Activated naive CD4-positive, alpha-beta T cell treated with anti-CD3 and anti-CD28 coated beads, Interleukin-2, amount 50 U/mL, for 24 hours (primary cell): ENCODE data around the gene NRP2.

Source experiments
- H3K27ac Mint-ChIP-seq: one replicate; pipeline ENCODE4 v1.8.0; 2021; ENCODE audit warnings: mild to moderate bottlenecking, mixed read lengths
- H3K27me3 Mint-ChIP-seq: one replicate; pipeline ENCODE4 v1.8.0; 2021; ENCODE audit warnings: mixed read lengths
- H3K36me3 Mint-ChIP-seq: one replicate; pipeline ENCODE4 v1.8.0; 2021; ENCODE audit warnings: mixed read lengths
- H3K4me1 Mint-ChIP-seq: one replicate; pipeline ENCODE4 v1.8.0; 2021; ENCODE audit warnings: mixed read lengths
- H3K4me3 Mint-ChIP-seq: one replicate; pipeline ENCODE4 v1.8.0; 2021; ENCODE audit warnings: mild to moderate bottlenecking, mixed read lengths
- H3K9me3 Mint-ChIP-seq: one replicate; pipeline ENCODE4 v1.8.0; 2021; ENCODE audit warnings: mixed read lengths

Gene NRP2

GRCh38 chr2:205692104-205692503 lies 9.8 kb downstream of the NRP2 start:
- H3K4me1 Mint-ChIP-seq, result peaks cover under 1% of the 10 kb centered on the region
- peaks cover 3% of the 10 kb centered on the region for H3K27me3 Mint-ChIP-seq
- H3K9me3 Mint-ChIP-seq, result no peaks in the 10 kb centered on the region
- no peak overlapping the region for H3K4me3 Mint-ChIP-seq
- H3K27ac Mint-ChIP-seq, result no peak overlapping the region
- no peaks in the 10 kb centered on the region for H3K36me3 Mint-ChIP-seq

- no peaks in the 10 kb centered on the region for H3K27me3 Mint-ChIP-seq
- no peaks in the 10 kb centered on the region for H3K36me3 Mint-ChIP-seq
- no peak overlapping the region for H3K4me3 Mint-ChIP-seq
- no peak overlapping the region for H3K27ac Mint-ChIP-seq
- no peaks in the 10 kb centered on the region for H3K4me1 Mint-ChIP-seq
- no peaks in the 10 kb centered on the region for H3K9me3 Mint-ChIP-seq
Observed at GRCh38 chr2:205694256-205694655, 12.0 kb downstream of the NRP2 start.

- Mint-ChIP-seq H3K4me3 (no peak overlapping the region), H3K27ac (no peak overlapping the region), H3K9me3 (no peaks in the 10 kb centered on the region)
Observed at GRCh38 chr2:205695460-205695991, 13.2 kb downstream of the NRP2 start.

GRCh38 chr2:205696331-205696926 lies 14.1 kb downstream of the NRP2 start:
- no peaks in the 10 kb centered on the region for H3K27me3 Mint-ChIP-seq
- no peaks in the 10 kb centered on the region for H3K4me1 Mint-ChIP-seq
- H3K9me3 Mint-ChIP-seq, result no peaks in the 10 kb centered on the region
- H3K36me3 Mint-ChIP-seq, result no peaks in the 10 kb centered on the region
- H3K4me3 Mint-ChIP-seq, result no peak overlapping the region
- no peak overlapping the region for H3K27ac Mint-ChIP-seq

More at GRCh38 chr2:205695460-205695991, 13.2 kb downstream of the NRP2 start:
- H3K4me1 Mint-ChIP-seq, result no peaks in the 10 kb centered on the region
- H3K27me3 Mint-ChIP-seq, result no peaks in the 10 kb centered on the region
- H3K36me3 Mint-ChIP-seq, result no peaks in the 10 kb centered on the region

- Mint-ChIP-seq H3K9me3 (no peaks in the 10 kb centered on the region), H3K27me3 (no peaks in the 10 kb centered on the region), H3K4me1 (no peaks in the 10 kb centered on the region), H3K27ac (peak overlapping the region; percentile 19), H3K4me3 (no peak overlapping the region), H3K36me3 (no peaks in the 10 kb centered on the region)
Observed at GRCh38 chr2:205696927-205697441, 14.7 kb downstream of the NRP2 start.

GRCh38 chr2:205698286-205699268 lies 16.3 kb downstream of the NRP2 start:
- Mint-ChIP-seq H3K4me1 (no peaks in the 10 kb centered on the region), H3K27me3 (no peaks in the 10 kb centered on the region), H3K9me3 (no peaks in the 10 kb centered on the region), H3K36me3 (no peaks in the 10 kb centered on the region), H3K27ac (no peak overlapping the region), H3K4me3 (no peak overlapping the region)

- Mint-ChIP-seq H3K27ac (no peak overlapping the region), H3K9me3 (no peaks in the 10 kb centered on the region), H3K36me3 (no peaks in the 10 kb centered on the region), H3K4me3 (no peak overlapping the region), H3K4me1 (no peaks in the 10 kb centered on the region), H3K27me3 (no peaks in the 10 kb centered on the region)
Observed at GRCh38 chr2:205699515-205700289, 17.4 kb downstream of the NRP2 start.

- Mint-ChIP-seq H3K9me3 (no peaks in the 10 kb centered on the region), H3K27ac (no peak overlapping the region), H3K27me3 (no peaks in the 10 kb centered on the region), H3K4me1 (no peaks in the 10 kb centered on the region), H3K36me3 (no peaks in the 10 kb centered on the region), H3K4me3 (no peak overlapping the region)
Observed at GRCh38 chr2:205700331-205701132, 18.2 kb downstream of the NRP2 start.

- Mint-ChIP-seq H3K27ac (no peak overlapping the region), H3K4me1 (peaks cover 6% of the 10 kb centered on the region), H3K27me3 (no peaks in the 10 kb centered on the region), H3K9me3 (no peaks in the 10 kb centered on the region), H3K36me3 (no peaks in the 10 kb centered on the region), H3K4me3 (no peak overlapping the region)
Observed at GRCh38 chr2:205701509-205701908, 19.2 kb downstream of the NRP2 start.

GRCh38 chr2:205702576-205702975 lies 20.3 kb downstream of the NRP2 start:
- Mint-ChIP-seq H3K36me3 (no peaks in the 10 kb centered on the region), H3K27ac (no peak overlapping the region), H3K27me3 (no peaks in the 10 kb centered on the region), H3K4me1 (peaks cover 12% of the 10 kb centered on the region), H3K4me3 (no peak overlapping the region), H3K9me3 (no peaks in the 10 kb centered on the region)

- H3K4me1 Mint-ChIP-seq, result peaks cover 12% of the 10 kb centered on the region
Observed at GRCh38 chr2:205703471-205704126, 21.3 kb downstream of the NRP2 start.

GRCh38 chr2:205704127-205704741 lies 21.9 kb downstream of the NRP2 start:
- Mint-ChIP-seq H3K27ac (no peak overlapping the region), H3K27me3 (no peaks in the 10 kb centered on the region)

More at GRCh38 chr2:205703471-205704126, 21.3 kb downstream of the NRP2 start:
- Mint-ChIP-seq H3K27ac (no peak overlapping the region), H3K27me3 (no peaks in the 10 kb centered on the region), H3K4me3 (no peak overlapping the region), H3K36me3 (no peaks in the 10 kb centered on the region), H3K9me3 (no peaks in the 10 kb centered on the region)

GRCh38 chr2:205705511-205706349 lies 23.4 kb downstream of the NRP2 start:
- no peaks in the 10 kb centered on the region for H3K27me3 Mint-ChIP-seq
- peaks cover 12% of the 10 kb centered on the region for H3K4me1 Mint-ChIP-seq
- no peak overlapping the region for H3K4me3 Mint-ChIP-seq
- H3K27ac Mint-ChIP-seq, result peak overlapping the region; percentile 39
- H3K36me3 Mint-ChIP-seq, result no peaks in the 10 kb centered on the region
- no peaks in the 10 kb centered on the region for H3K9me3 Mint-ChIP-seq

More at GRCh38 chr2:205704127-205704741, 21.9 kb downstream of the NRP2 start:
- no peak overlapping the region for H3K4me3 Mint-ChIP-seq
- peaks cover 12% of the 10 kb centered on the region for H3K4me1 Mint-ChIP-seq
- H3K36me3 Mint-ChIP-seq, result no peaks in the 10 kb centered on the region
- no peaks in the 10 kb centered on the region for H3K9me3 Mint-ChIP-seq
